ENCODE results near the gene SMCR8.
"Not testable (repeated sequence)": the region's sequence is repeated elsewhere in the genome, so short reads cannot be mapped to it uniquely, and the experiment has no call there.

SMCR8 gene

GRCh38 chr17:18315961-18316360, 868 bp downstream of the SMCR8 start:
- no peak for DNase-seq (ENCODE audit: low read depth in 2 of 2)

GRCh38 chr17:18318117-18318516, 3.0 kb downstream of the SMCR8 start:
- DNase-seq (ENCODE audit: low read depth in 2 of 2), result no peak

GRCh38 chr17:18318771-18319450, 3.8 kb downstream of the SMCR8 start:
- no peak for DNase-seq (ENCODE audit: low read depth in 2 of 2)

DNA sequence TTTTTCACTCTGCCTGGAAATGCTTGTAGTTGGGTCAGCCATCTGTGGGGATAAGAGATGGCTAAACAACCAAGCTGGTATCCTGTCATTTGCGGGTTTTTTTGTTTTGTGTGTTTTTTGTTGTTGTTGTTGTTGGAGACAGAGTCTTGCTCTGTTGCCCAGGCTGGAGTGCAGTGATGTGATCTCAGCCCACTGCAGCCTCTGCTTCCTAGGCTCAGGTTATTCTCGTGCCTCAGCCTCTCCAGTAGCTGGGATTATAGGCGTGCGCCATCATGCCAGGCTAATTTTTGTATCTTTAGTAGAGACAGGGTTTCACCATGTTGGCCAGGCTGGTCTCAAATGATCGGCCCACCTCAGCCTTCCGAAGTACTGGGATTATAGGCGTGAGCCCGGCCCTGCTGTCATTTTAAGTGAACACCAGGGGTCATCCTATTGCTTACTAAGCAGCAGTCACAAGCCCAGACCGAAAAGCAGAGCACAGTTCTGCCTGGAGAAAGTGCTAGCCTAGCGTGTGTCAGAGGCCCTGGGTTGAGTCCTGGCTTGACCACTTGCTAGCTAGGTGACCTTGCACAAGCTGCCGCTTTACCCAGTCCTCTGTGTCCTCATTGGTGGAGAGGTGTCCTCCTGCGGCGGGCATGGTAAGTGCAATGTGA, 4.6 kb downstream of the SMCR8 start:
- no peak for DNase-seq (ENCODE audit: low read depth in 2 of 2)

GRCh38 chr17:18320301-18320700, 5.2 kb downstream of the SMCR8 start:
- no peak for DNase-seq (ENCODE audit: low read depth in 2 of 2)

DNA sequence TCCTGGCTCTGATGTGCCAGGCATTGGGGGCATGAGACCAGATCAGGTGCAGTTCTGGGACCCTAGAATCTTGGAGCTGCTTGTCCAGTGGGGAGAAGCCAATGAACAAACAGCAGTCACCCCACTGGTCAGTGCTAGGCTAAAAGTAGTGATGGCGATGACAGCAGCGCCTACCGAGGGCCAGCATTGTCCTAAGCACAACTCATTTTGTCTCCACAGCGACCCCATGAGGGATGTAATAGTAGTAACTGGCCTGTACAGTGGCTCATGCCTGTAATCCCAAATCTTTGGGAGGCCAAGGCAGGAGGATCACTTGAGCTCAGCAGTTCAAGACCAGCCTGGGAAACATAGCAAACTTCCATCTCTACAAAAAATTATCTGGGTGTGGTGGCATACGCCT, 6.2 kb downstream of the SMCR8 start:
- DNase-seq (ENCODE audit: low read depth in 2 of 2), result no peak

GRCh38 chr17:18322522-18322921, 7.4 kb downstream of the SMCR8 start:
- DNase-seq (ENCODE audit: low read depth in 2 of 2), result no peak

DNA sequence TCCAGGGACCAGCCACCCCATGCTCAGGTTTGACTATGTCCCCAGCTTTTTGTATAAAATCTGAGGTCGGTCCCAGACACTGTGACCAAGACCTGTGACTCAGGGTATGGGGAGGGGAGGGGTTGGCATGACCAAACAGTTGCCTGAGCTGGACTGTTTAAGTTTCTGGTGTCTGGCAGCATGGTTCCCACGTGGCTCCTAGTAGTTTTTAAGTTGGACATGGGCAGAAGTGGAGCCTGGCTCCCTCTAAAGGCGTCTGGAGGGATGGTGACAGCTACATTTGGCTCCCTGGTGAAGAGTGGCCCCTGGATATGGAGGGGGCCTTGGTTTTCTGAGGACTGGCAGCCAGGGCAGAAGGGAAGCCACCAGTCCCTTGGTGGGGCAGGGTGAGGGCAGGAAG, 7.9 kb downstream of the SMCR8 start:
- DNase-seq (ENCODE audit: low read depth in 2 of 2), result no peak

DNA sequence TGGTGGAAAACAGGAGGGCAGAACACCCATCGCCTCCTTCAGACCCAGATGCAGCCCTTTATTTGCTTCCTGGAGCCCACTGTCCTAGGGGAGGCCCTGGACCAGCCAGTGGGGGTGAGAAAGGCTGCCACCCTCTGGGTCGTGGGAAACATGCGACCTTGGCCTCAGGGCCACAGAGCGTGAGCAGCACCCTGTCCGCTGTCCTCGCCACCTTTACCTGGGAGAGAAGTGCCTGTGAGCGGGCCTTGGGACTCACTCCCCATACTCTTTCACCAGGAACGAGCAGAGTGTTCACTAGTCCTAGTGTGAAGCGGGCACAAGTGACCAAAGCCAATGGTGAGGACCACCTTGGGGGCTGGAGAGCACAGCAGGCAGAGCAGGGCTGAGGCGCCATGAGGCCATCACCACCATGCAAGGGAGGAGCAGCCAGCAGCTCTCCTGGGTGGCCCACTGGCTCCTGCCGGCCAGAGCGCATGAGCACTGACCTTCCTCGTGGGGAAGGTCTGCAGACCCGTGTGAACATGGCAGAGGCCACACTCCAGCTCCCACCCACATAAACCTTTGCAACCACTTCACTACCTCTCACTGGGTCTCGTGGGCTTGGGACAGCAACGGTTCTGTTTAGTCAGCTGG, 8.5 kb downstream of the SMCR8 start:
- DNase-seq (ENCODE audit: low read depth in 2 of 2), result no peak

DNA sequence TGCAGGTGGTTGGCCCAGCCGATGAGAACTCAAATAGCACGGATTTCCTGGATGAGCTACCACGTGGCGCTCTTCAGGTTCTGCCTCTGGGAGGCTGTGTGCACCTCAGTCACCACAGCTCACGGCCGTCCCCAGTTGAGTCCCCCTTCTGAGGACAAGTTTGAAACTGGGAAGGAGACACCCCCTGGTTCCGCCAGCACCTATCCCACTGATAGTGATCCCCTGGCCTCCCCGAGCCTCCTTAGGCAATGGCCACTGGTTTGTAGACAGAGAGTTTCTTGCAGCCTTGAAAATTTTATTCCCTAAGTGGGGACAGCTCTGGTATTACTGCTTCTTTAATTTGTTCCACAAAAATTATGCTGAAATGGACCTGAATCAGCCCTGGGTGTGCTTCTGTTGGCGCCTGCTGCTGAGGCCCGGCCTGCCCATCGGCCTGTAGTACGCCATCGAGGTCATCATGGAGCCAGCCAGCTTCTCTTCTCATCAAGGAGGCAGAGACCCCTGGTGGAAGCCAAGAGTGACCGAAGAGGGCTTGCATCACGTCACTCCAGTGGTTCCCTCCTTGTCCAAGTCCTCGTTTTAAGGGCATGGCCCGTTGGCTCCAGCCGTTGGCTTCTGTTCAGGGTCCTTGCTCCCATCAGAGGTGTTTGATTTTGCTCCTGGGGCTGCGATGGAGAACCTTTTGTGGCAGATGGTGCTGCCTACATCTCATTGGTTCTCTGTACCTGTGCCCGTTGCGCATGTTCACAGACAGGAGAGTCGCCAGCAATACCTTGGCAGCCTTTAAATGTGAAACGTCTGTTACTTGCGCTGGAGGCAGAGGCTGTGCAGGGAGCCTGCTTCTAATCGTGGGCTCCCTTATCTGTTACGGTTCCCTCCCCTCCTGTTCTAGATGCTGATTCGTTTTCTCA, 9.3 kb downstream of the SMCR8 start:
- DNase-seq (ENCODE audit: low read depth in 2 of 2), result no peak

GRCh38 chr17:18326039-18326438, 10.9 kb downstream of the SMCR8 start:
- DNase-seq (ENCODE audit: low read depth in 2 of 2), result no peak

GRCh38 chr17:18326572-18326971, 11.5 kb downstream of the SMCR8 start:
- no peak for DNase-seq (ENCODE audit: low read depth in 2 of 2)

GRCh38 chr17:18327093-18327492, 12.0 kb downstream of the SMCR8 start:
- DNase-seq (ENCODE audit: low read depth in 2 of 2), result no peak

GRCh38 chr17:18327556-18327955, 12.5 kb downstream of the SMCR8 start:
- DNase-seq (ENCODE audit: low read depth in 2 of 2), result no peak

- no peak for DNase-seq (ENCODE audit: low read depth in 2 of 2)
Measured at GRCh38 chr17:18328643-18329204, 13.6 kb downstream of the SMCR8 start.

GRCh38 chr17:18331879-18332278, 16.8 kb downstream of the SMCR8 start:
- DNase-seq (ENCODE audit: low read depth in 2 of 2), result no peak

DNA sequence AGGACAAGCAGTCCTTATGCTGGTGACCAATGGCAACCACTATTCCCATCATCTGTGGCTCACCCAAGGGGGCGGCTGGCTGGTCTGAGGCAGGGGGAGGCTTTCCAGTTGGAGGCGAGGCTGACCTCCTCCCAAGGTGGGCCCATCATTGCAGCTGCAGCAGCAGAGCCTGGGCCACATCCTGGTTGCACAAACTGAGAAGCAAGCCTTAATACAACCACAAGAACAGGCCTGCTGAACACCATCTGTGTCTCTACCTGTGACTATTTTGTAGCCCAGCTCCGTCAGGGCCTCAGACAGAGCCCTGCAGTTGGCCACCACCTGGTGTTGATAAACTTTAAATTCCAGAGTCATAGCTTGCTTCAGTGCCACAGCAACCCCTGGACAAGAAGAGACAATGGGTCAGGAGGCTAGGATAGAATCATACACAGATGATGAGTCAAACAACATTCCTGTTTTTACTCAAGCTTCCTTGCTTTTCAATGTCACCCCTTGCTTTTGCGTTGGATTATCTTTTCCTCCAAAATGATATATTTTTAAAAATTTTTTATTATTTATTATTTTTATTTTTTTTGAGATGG, 17.9 kb downstream of the SMCR8 start:
- DNase-seq (ENCODE audit: low read depth in 2 of 2), result no peak

- DNase-seq (ENCODE audit: low read depth in 2 of 2), result not testable (repeated sequence)
Measured at GRCh38 chr17:18338158-18338557, 23.1 kb downstream of the SMCR8 start.

DNA sequence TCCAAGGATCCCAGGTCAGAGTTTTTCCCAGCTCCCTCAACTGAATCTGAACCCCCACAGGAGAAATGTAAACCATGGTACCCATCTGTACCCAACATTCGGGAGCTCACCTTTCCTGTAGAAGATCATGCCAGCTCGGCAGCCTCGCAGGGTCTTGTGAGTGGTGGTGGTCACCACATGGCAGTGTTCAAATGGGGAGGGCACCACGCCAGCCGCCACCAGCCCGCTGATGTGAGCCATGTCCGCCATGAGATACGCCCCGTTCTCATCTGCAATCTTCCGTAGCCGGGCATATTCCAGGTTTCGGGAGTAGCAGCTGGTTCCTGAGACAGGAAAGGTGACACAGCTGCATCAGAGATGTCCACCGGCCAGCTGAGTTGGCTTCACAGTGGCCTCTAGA, 24.8 kb downstream of the SMCR8 start:
- DNase-seq (ENCODE audit: low read depth in 2 of 2), result no peak

GRCh38 chr17:18344021-18344420, 28.9 kb downstream of the SMCR8 start:
- DNase-seq (ENCODE audit: low read depth in 2 of 2), result no peak

DNA sequence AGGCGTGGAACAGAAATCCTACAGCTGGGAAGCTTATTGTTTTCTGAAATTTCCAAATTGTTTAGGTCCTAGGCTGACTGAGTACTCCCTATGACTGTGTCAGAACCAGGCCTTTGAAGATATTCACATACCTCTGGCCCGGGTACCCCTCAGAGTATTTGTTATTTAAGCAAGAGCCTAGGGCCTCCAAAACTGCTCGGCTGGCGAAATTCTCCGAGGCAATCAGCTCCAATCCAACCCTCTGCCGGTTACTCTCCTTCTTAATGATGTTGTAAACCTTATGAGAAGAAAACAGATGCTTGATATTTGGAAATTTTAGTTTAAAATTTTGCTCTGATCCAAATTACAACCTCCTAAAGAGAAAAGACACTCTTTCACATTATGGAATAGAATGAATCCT, 38.4 kb downstream of the SMCR8 start:
- no peak for DNase-seq (ENCODE audit: low read depth in 2 of 2)

DNA sequence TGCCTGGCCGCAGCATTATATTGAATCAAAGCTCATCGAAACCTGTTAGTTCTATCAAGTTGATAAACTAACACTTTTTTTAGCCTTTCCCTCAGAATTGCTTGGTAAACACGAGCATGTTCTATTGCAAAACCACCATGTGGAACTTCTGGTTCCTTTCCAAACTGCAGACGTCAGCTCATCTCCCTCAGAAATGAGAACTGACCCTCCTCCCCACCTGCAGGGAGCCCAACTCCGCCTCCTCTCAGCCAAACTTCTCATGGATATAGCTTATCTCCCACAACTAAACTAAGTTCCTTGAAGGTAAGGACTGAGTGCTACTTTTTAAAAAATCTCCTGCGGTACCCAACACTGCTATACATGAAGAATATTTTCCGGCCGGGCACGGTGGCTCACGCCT, 41.5 kb downstream of the SMCR8 start:
- DNase-seq (ENCODE audit: low read depth in 2 of 2), result no peak
